Astrocyte (in vitro differentiated cells and primary cell): ENCODE data around the gene USP13. TPM values are rescaled to one million over a fixed set of nuclear protein-coding genes. Genes with fewer than 3 reads are reported as not detected.

ENCODE experiments used
- DNase-seq: peaks from one replicate; pipeline ENCODE4 v3.0.0-alpha.2; 2010; ENCODE audit warnings: low read depth
- FAIRE-seq: peaks from 2 replicates; lab custom pipeline; 2011; peaks lifted over from hg19 to GRCh38; lab: Jason Lieb, UNC
- H2AFZ ChIP-seq: 2 replicates; pipeline ENCODE4 v1.6.0; 2012; ENCODE audit warnings: low read depth, low read length, inconsistent platforms
- H3K27ac ChIP-seq: 2 replicates; pipeline ENCODE4 v1.5.1; 2011; ENCODE audit warnings: low read depth, low read length, inconsistent platforms
- H3K27me3 ChIP-seq: 2 replicates; pipeline ENCODE4 v1.6.0; 2011; ENCODE audit warnings: low read length, inconsistent platforms; ENCODE audit not compliant: insufficient read depth
- H3K36me3 ChIP-seq: 2 replicates; pipeline ENCODE4 v1.5.1; 2011; ENCODE audit warnings: low read length, inconsistent platforms; ENCODE audit not compliant: insufficient read depth
- H3K4me1 ChIP-seq: 2 replicates; pipeline ENCODE4 v1.5.1; 2011; ENCODE audit warnings: low read length, inconsistent platforms; ENCODE audit not compliant: insufficient read depth
- H3K4me2 ChIP-seq: 2 replicates; pipeline ENCODE4 v1.6.0; 2012; ENCODE audit warnings: low read length, inconsistent platforms
- H3K4me3 ChIP-seq: 2 replicates; pipeline ENCODE4 v1.5.1; 2011; ENCODE audit warnings: low read depth, mild to moderate bottlenecking, low read length, inconsistent platforms; ENCODE audit not compliant: insufficient read depth
- H3K79me2 ChIP-seq: 2 replicates; pipeline ENCODE4 v1.6.0; 2012; ENCODE audit warnings: mild to moderate bottlenecking, low read length, inconsistent platforms; ENCODE audit not compliant: insufficient read depth
- H3K9ac ChIP-seq: 2 replicates; pipeline ENCODE4 v1.6.0; 2012; ENCODE audit warnings: mild to moderate bottlenecking, low read length, inconsistent platforms
- H3K9me3 ChIP-seq: 2 replicates; pipeline ENCODE4 v1.5.1; 2012; ENCODE audit warnings: low read depth, mild to moderate bottlenecking, low read length, inconsistent platforms; ENCODE audit not compliant: insufficient read depth
- H4K20me1 ChIP-seq: 2 replicates; pipeline ENCODE4 v1.6.0; 2012; ENCODE audit warnings: low read length, inconsistent platforms; ENCODE audit not compliant: insufficient read depth
- H3K27ac Mint-ChIP-seq: one replicate; pipeline ENCODE4 v1.8.0; 2021; ENCODE audit warnings: mild to moderate bottlenecking, mixed read lengths; ENCODE audit not compliant: unreplicated experiment
- H3K27me3 Mint-ChIP-seq: one replicate; pipeline ENCODE4 v1.8.0; 2021; ENCODE audit warnings: low read depth, mixed read lengths; ENCODE audit not compliant: unreplicated experiment
- H3K36me3 Mint-ChIP-seq: one replicate; pipeline ENCODE4 v1.8.0; 2021; ENCODE audit warnings: low read depth, mixed read lengths; ENCODE audit not compliant: unreplicated experiment
- H3K4me1 Mint-ChIP-seq: one replicate; pipeline ENCODE4 v1.8.0; 2021; ENCODE audit warnings: low read depth, mixed read lengths; ENCODE audit not compliant: unreplicated experiment
- H3K4me3 Mint-ChIP-seq: one replicate; pipeline ENCODE4 v1.8.0; 2021; ENCODE audit warnings: mild to moderate bottlenecking, moderate library complexity, mixed read lengths; ENCODE audit not compliant: unreplicated experiment
- H3K9me3 Mint-ChIP-seq: one replicate; pipeline ENCODE4 v1.8.0; 2021; ENCODE audit warnings: mild to moderate bottlenecking, mixed read lengths; ENCODE audit not compliant: unreplicated experiment
- CTCF ChIP-seq: IDR thresholded peaks from 2 replicates; pipeline ENCODE4 v1.5.1; 2011; ENCODE audit warnings: low read depth, mild to moderate bottlenecking, inconsistent platforms, low read length, moderate library complexity; ENCODE audit not compliant: insufficient read depth
- EZH2 ChIP-seq: IDR thresholded peaks from 2 replicates; pipeline ENCODE4 v1.6.1; 2012; ENCODE audit warnings: mild to moderate bottlenecking, low read length, inconsistent platforms; ENCODE audit not compliant: insufficient read depth
- total RNA-seq: library from RNA; stranded (reverse); gene quantifications from 2 replicates; pipeline ENCODE4 v1.2.1, GENCODE V29; 2021

USP13 gene
- total RNA-seq, 1 donor from 2014 or later, result 7.4 TPM

- DNase-seq, result no peak
- H3K9ac ChIP-seq, result no peak overlapping the region
- H3K9me3 ChIP-seq, result no peaks in the 10 kb centered on the region
- Mint-ChIP-seq H3K4me3 (no peak overlapping the region), H3K36me3 (peaks cover 1% of the 10 kb centered on the region), H3K4me1 (peaks cover 11% of the 10 kb centered on the region), H3K9me3 (no peaks in the 10 kb centered on the region), H3K27me3 (no peaks in the 10 kb centered on the region), H3K27ac (no peak overlapping the region)
- no peak overlapping the region for H3K4me2 ChIP-seq
- no peaks in the 10 kb centered on the region for H3K27me3 ChIP-seq
- H4K20me1 ChIP-seq, result no peaks in the 10 kb centered on the region
- TF ChIP-seq CTCF (no peak), EZH2 (no peak)
- H3K4me3 ChIP-seq, result no peak overlapping the region
- peaks cover 15% of the 10 kb centered on the region for H3K4me1 ChIP-seq
- peaks cover 9% of the 10 kb centered on the region for H3K36me3 ChIP-seq
- H3K79me2 ChIP-seq, result peaks cover 7% of the 10 kb centered on the region
- FAIRE-seq, result no peak
- H2AFZ ChIP-seq, result no peak overlapping the region
- H3K27ac ChIP-seq, result no peak overlapping the region
Measured at GRCh38 chr3:179720196-179720595, 67.4 kb downstream of the USP13 start.

GRCh38 chr3:179723617-179724016 lies 70.8 kb downstream of the USP13 start:
- no peak for FAIRE-seq
- Histone ChIP-seq H3K36me3 (peaks cover 9% of the 10 kb centered on the region), H3K4me2 (no peak overlapping the region), H2AFZ (no peak overlapping the region), H3K79me2 (peaks cover 3% of the 10 kb centered on the region), H3K27ac (no peak overlapping the region), H4K20me1 (no peaks in the 10 kb centered on the region), H3K27me3 (no peaks in the 10 kb centered on the region), H3K9ac (no peak overlapping the region), H3K4me1 (no peaks in the 10 kb centered on the region), H3K4me3 (no peak overlapping the region), H3K9me3 (no peaks in the 10 kb centered on the region)
- Mint-ChIP-seq H3K4me3 (no peak overlapping the region), H3K36me3 (peaks cover 7% of the 10 kb centered on the region), H3K9me3 (no peaks in the 10 kb centered on the region), H3K27me3 (no peaks in the 10 kb centered on the region), H3K4me1 (no peaks in the 10 kb centered on the region), H3K27ac (no peak overlapping the region)
- TF ChIP-seq EZH2, result no peak
- no peak for TF ChIP-seq CTCF
- no peak for DNase-seq

- no peaks in the 10 kb centered on the region for H3K27me3 ChIP-seq
- no peaks in the 10 kb centered on the region for H3K4me1 ChIP-seq
- Mint-ChIP-seq H3K4me1 (no peaks in the 10 kb centered on the region), H3K36me3 (peaks cover 11% of the 10 kb centered on the region), H3K27ac (no peak overlapping the region), H3K9me3 (no peaks in the 10 kb centered on the region), H3K4me3 (no peak overlapping the region), H3K27me3 (no peaks in the 10 kb centered on the region)
- no peaks in the 10 kb centered on the region for H4K20me1 ChIP-seq
- no peak for TF ChIP-seq EZH2
- peaks cover 16% of the 10 kb centered on the region for H3K36me3 ChIP-seq
- H3K4me3 ChIP-seq, result no peak overlapping the region
- DNase-seq (no peak), FAIRE-seq (no peak)
- H3K4me2 ChIP-seq, result no peak overlapping the region
- H3K79me2 ChIP-seq, result no peaks in the 10 kb centered on the region
- no peak overlapping the region for H3K9ac ChIP-seq
- no peak overlapping the region for H3K27ac ChIP-seq
- H3K9me3 ChIP-seq, result no peaks in the 10 kb centered on the region
- H2AFZ ChIP-seq, result no peak overlapping the region
Measured at GRCh38 chr3:179726075-179726699, 73.3 kb downstream of the USP13 start.
